DND-41 (cell line): ENCODE data around the gene HGF.

Experiments
- EZH2 ChIP-seq: IDR thresholded peaks from 3 replicates; pipeline ENCODE4 v1.6.1; 2012; ENCODE audit warnings: borderline replicate concordance, low read depth, mild to moderate bottlenecking, moderate library complexity, low read length, inconsistent platforms; ENCODE audit not compliant: severe bottlenecking
- TF ChIP-seq, protein P1 (sequence below): IDR thresholded peaks from 2 replicates; pipeline ENCODE4 v1.5.1; 2012; ENCODE audit warnings: borderline replicate concordance, low read length, moderate library complexity, mild to moderate bottlenecking; ENCODE audit not compliant: poor library complexity, severe bottlenecking; ENCODE audit errors: extremely low read depth

- TF ChIP-seq EZH2 = no peak
- TF ChIP-seq, protein P1, sequence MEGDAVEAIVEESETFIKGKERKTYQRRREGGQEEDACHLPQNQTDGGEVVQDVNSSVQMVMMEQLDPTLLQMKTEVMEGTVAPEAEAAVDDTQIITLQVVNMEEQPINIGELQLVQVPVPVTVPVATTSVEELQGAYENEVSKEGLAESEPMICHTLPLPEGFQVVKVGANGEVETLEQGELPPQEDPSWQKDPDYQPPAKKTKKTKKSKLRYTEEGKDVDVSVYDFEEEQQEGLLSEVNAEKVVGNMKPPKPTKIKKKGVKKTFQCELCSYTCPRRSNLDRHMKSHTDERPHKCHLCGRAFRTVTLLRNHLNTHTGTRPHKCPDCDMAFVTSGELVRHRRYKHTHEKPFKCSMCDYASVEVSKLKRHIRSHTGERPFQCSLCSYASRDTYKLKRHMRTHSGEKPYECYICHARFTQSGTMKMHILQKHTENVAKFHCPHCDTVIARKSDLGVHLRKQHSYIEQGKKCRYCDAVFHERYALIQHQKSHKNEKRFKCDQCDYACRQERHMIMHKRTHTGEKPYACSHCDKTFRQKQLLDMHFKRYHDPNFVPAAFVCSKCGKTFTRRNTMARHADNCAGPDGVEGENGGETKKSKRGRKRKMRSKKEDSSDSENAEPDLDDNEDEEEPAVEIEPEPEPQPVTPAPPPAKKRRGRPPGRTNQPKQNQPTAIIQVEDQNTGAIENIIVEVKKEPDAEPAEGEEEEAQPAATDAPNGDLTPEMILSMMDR = no peak
Measured at GRCh38 chr7:81694711-81695110, 75.1 kb downstream of the HGF start.
